DMS53 treated with DMSO at 0.1 percent for 48 hours (cell line): ENCODE measurements around the gene ZNF324.
"Not testable (repeated sequence)": the region's sequence is repeated elsewhere in the genome, so short reads cannot be mapped to it uniquely, and the experiment has no call there.

Source experiments
- DNase-seq: peaks from one replicate; lab custom pipeline; 2025; ENCODE audit not compliant: unreplicated experiment; lab: John Stamatoyannopoulos, UW

Gene ZNF324

DNA sequence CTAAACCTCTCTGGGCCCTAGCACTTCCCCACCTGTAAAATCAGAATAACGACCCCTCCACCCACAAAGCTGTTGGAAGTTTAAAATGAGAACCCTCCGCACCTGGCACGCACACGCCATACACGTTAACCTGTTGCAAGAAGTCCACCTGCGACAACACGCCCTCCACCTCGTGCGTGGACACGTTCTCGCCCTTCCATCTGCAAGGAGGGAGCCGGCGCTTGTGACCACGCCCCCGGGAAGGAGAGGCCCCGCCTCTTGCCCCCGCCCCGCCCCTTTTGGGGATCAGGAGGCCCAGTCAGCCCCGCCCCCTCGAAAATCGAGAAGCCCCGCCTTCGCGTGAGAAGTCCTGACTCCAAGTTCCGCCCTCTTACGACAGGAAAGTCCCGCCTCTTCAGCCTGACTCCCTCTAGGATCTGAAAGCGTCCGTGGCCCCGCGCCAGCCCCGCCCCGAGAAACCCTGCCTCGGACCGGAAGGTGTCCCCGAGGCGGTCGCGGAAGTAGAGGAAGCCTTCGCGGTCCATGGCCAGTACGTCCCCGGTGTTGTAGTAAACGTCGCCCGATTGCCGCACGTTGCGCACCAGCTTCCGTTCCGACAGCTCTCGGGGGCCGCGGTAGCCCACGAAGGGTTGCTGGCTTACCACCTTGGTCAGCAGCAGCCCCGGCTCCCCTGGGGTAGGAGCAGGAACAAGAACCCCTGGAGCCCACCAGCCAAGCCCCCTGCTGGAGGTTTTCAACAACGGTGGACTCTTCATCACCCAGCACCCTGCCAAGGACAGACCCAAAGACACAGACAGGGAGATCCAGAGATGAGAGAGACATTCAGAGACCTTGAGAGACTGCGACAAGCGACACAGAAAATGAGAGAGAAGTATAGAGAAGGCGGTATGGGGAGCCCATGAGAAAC, 32.4 kb downstream of the ZNF324 start:
- peak; percentile 95 for DNase-seq

DNA sequence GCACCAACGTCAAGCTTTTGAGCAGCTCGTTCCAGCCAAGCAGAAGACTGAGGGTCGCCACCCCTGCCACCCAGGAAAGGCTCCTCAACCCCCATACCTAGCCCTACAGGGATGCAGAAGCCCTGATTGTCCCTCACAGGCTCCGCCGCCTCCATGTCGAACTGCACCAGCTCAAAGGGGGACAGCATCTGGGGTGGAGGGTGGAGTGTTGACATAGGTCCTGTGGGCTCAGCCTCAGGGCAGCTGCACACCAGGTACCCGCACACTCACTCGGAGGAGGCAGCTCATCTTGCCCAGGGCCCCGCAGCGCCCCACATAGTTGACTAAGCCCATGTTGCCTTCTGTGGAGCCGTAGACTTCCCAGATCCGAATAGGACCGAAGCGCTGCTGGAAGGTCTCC, 33.4 kb downstream of the ZNF324 start:
- DNase-seq = no peak

DNA sequence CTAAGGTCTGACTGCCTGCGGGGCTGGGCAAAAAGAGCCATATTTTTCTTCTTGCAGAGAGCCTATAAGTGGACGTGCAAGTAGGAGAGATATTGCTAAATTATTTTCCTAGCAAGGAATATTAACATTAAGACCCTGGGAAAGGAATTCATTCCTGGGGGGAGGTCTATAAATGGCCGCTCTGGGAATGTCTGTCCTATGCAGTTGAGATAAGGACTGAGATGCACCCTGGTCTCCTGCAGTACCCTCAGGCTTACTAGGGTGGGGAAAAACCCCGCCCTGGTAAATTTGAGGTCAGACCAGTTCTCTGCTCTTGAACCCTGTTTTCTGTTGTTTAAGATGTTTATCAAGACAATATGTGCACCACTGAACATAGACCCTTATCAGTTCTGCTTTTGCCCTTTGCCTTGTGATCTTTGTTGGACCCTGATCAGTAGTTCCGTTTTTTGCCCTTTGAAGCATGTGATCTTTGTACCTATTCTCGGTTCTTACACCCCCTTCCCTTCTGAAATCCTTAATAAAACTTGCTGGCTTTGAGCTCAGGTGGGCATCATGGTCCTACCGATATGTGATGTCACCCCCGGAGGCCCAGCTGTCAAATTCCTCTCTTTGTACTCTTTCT, 40.8 kb downstream of the ZNF324 start:
- DNase-seq = not testable (repeated sequence)

DNA sequence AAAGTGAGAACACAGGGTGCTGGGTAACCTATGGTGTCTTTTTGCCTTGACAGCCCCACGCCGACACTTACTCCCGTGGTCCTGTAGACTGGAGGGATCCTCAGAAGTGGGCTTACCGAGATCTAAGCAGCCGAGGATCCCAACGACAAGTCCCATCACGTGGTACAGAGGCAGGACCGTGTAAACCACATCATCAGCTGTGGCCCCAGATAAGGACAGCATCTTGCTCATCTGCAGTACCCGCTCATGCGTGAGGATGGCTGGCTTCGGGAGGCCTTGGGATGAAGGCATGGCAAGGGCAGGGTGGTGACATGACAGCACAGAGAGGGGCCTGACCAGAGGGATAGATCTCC, 42.8 kb downstream of the ZNF324 start:
- no peak for DNase-seq

DNA sequence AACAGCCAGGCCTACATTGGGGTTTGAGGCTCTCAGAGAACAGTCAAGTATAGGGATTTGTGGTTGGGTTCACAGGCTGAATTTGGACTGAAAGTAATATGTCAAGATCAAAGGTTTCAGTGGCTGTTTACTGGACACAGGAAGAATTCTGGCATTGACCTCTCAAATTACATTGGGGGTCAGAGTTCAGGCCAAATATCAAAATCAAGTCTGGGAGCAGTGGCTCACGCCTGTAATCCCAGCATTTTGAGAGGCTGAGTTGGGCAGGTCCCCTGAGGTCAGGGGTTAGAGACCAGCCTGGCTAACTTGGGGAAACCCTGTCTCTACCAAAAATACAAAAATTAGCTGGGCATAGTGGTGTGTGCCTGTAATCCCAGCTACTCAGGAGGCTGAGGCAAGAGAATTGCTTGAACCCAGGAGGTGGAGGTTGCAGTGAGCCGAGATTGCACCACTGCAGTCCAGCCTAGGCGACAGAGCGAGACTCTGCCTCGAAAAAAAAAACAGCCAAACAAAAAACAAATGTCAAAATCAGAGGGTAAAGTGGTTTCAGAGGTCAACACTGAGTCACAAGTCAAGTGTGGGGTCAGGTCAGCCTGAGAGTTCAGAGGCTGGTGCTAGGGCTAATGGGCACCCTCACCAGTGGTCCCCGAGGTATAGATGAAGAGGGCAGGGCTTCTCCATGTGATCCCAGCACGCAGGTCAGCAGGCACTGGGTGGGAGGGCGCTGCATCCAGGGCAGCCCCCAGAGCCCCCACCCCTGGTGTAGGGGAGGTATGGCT, 43.4 kb downstream of the ZNF324 start:
- DNase-seq = no peak

DNA sequence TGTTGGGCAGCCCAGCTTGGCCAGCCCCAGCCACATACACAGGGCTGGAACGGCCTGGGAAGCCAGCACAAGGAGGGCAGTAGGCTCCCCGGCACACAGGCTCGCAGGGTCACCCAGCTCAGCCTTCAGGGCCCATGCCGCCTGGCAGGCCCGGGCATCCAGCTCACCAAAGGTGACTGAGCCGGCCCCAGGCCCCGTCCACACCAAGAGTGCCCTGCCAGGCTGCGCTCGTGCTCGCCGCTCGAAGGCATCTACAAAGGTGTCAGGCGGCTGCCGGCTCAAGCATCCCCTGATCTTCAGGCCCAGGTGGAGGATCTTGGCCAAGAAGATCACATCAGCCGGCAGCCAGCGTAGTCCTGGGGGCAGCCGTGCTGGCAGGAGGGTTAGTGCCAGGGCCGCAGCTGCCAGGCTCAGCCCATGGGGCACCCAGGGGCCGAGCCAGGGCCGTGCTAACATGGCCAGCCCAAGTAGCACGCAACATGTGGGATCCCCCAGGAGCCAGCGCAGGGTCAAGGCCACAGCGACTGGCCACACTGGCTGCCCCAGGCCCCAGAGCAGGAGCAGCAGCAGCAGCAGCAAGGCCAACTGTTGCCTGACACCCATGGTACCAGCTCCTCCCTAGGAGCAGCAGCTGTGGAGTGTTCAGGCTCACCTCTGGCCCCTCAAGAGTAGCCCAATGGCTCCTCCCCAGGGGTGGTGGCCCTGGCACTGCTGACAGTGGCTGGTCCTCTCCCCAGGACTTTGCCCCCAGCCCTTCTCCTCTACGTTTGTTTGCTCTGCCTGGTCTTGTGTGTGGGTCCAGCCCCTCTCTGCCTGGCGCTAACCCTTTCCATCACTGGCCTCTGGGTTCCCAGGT, 44.7 kb downstream of the ZNF324 start, which contains the start of gene SLC27A5:
Gene SLC27A5 (minus strand): TSS at position 640 of the 856 bp plus-strand sequence. CDS start 37 bp downstream, at position 603.
- no peak for DNase-seq

DNA sequence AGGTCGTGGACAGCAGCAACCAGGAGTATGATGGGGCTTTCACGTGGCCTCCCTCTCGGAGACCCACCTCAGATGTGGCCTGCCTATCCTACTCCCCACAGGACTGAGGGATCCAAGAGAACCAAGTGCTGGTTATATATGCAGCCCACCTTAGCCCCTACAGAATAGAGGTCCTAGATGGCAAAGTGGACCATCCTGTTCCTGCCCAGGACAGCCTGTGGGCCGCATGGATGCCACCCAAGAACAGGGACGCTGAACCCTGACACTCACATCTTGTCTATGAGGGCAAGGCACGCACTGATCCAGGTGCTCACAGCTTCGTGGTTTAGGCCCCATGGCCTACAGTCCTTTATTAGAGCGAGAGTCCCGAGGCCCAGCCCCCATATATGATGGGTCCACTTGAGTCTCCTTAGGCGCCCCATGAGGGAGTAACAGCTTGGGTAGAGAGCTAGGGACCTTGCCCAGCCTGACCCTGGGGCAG, 46.4 kb downstream of the ZNF324 start:
- no peak for DNase-seq

DNA sequence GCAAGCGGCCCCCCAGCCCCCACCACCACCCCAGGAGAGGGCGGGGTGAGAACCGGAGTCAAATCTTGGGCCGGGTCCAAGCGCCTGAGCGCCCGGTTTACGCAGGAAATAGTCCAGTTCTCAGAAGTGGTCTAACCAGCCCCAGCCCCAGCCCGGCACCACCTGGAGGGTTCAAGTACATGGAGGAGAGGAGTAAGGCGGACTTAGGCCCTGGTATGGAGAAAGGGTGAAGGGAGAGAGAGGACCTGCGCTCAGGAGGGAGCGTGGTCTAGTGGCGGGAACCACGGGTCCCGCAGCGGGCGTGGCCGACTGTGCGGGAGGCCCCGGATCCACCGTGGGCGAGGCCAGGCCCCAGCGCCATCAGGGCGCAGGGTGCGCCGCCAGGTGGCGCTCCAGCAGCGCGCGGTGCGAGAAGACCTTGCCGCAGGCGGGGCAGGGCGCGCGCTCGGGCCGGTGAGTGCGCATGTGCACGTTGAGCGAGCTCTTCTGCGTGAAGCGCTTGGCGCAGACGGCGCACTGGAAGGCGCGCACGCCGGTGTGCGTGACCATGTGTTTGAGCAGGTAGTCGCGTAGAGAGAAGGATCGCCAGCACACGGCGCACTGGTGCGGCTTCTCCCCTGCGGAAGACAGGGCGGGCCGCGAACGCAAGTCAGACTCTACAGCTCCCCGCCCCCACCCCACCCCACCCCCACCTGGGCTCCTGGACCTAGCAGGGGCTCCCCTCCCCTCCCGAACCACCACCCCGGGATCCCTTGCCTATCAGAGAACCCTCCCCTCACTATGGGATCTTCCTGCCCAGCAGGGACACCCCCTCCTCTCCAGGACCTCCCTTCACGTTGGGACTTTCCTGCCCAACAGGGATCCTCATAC, 47.0 kb downstream of the ZNF324 start:
- peak; percentile 96 for DNase-seq

DNA sequence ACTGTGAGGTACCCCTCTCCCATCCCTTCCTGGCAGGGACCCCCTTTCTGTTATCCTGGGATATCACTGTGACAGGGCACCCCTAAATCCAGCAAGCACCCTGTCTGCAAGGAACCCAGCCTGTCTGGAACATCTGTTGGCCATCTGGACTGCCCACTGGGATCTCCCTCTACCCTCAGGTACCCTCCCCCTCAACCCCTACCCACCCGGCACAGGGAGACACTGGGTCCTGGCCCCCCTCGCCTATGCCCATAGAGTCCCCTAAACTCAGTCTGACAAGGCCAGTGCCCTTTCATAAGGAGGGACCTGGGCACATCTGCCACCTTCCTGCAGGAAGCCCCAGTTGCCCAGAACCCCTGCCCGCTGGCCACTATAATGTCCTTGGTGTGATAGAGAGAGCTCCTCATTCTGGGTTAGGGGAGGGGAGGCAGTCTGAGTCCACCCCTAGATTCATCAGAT, 47.7 kb downstream of the ZNF324 start:
- DNase-seq = no peak

DNA sequence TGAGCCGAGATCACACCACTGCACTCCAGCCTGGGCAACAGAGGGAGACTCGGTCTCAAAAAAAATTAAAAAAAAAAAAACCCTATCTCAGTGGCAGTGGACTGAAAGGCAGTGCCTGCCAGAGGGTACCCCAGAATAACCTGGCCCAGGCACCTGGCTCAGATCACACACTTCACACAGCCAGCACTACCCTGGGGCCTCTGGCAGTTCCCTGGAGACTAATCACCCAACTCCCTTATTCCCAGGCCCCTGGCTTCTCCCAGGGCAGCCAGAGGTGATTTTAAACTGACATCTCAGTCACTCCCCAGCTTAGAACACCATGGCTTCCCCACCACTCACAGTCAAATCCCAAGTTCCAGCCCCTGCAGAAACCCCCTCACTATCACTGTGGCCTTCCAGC, 48.4 kb downstream of the ZNF324 start:
- no peak for DNase-seq

DNA sequence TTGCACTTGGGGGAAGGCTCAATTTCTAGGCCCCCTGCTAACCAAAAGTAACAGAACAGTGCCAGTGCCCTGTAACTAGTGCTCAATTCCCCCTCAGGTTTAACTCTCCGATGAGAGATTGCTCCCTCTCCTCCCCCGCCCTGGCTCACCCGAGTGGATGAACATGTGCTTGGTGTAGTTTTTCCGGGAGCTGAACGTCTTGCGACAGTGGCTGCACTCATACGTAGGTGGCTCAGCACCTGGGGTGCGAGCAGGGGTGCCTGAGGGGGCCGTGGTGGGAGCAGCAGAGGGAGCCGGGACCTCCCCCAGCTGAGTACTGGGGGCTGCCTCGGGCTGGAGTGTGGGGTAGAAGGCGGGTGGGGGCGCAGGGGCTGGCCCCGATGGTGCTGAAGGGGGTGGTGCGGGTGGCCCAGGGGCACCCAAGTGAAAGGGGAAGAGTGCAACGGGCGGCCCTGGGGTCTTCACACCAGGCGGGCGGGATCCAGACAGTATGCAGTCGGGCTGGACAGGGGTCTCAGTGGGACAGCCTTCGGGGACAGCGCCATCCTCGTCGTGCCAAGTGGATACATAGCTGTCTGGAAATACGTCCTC, 49.5 kb downstream of the ZNF324 start:
- DNase-seq = no peak

DNA sequence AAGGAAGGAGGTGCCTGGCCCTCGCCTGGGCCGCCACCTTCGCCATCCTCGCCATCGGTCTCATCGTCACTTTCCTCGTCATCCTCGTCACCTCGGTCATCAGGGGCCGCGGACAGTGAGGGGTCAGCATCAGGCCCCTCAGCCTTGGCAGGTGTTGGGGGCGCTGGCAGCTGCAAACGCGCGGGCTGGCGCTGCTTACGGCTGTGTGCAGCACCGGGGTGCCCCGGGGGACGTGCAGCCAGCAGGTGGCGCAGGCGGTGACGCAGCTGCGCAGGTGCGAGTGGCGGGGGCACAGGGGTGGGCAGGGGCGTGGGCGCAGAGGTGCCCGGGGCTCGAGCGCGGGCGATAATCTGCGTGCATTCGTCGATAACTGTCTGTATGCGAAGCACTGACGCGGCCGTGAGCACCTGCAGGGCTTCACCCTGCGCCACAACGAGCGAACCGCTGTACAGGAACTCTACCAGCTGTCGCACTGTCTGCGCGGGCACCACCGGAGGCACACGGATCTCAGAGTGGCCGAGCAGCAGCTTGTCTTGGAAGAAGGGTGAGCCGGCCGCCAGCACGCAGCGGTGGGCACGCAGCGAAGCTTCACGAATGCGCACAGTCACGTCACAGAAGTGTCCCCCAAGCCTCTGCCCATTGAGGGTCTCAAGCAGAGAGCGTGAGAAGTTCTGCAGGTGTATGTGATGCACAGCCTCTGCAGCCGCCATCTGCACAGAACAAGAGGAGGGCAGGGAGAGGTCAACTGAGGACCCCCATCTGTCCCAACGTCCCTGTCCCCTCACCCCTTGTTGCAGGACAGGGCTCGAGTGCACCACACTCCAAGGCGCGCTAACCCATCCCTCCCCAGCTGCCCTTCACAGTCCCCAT, 50.3 kb downstream of the ZNF324 start:
- DNase-seq = no peak

DNA sequence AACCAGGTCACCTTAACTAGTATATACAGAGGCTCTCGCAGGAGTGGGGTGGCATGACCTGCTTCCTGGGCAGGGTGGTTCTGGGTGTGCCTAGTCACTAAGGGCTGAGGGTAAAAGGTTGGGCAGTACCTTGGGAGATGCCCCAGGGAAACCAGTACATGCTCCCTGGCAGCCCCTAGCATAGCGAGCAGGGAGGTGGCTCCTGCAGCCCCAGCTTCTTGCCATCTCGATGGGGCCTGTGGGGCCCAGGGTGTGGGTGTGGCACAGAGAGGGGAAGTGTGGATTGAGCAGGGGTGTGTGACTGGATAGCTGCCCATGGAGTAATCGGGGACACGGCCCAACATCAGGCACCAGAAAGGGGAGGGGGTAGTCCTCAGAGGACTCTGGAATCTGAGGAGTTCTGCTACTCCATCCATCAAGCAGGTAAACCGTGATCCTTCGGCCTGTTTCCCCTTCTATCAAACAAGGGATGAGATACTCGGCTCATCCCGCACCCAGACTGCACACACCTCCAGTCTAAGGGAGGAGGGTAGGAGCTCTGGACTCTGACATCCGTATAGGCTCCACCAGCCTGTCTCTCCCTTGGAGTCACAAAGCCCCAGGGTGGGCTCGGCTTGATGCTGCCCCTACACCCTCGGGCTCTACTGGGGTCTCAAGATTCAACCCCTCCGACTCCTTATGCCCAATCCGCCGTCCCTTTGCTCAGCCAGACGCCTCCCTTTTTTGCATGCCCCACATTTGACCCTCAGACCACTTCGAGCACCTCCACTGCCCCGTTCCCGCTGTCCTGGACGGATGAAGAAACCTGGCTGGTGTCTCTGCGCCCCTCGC, 51.6 kb downstream of the ZNF324 start:
- no peak for DNase-seq

DNA sequence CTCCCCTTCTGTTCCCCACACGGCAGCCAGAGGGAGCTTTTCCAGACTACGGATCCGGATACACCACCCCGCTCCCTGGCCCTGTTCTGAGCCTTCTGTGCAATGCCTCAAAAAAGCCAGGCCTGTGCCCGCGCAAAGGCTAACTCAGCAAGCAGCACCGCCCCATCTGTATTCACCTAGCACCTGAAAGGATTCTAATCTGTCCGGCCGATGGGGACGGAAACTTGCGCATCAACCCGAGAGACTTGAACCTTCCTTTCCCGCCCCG, 52.1 kb downstream of the ZNF324 start:
- DNase-seq = peak; percentile 52

DNA sequence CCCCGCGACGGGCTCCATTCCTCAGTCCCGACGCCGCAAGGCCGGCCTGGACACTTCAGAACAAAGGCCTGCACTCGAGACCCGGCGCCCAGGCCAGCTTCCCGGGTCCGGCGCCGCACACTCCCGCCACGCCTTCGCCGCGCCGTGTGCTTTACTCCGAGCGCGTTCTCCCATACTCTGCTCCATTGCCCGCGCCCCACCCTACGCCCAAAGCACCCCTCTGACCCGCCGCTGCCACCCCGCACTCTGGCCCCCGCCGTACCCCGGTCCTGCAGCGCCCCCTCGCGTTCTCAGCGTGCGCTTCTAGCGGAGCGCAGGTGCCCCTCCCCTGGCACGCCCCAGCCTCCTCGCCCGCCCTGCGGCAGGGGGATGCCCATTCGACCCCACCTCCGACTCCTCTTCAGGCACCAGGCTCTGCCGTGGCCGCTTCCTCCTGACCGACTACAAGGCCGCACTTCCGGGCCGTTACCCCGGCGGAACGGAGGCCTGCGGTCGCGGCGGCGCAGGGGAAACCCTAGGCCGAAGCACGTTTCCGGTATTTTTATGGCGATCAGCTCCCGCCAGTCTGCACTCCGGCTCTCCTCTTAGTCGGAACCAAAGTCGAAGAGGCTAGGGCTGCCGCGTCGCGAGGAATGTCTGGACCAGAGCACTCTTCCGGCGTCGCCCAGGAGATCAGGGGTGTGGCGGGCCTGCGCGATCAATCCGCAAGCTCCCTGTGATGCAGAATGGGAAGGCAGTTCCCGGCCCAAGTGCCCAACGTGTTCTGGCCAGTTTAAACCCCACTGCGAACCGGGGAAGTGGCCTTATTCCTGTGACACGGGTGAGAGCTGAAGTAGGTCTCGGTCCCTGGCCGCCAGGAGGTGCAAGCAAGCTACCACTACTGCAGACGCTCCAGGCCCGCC, 52.7 kb downstream of the ZNF324 start, which contains the start of gene ZBTB45:
Gene ZBTB45 (minus strand): TSS at position 456 of the 902 bp plus-strand sequence. CDS start 2,137 bp downstream, outside the sequence.
- peak; percentile 89 for DNase-seq

DNA sequence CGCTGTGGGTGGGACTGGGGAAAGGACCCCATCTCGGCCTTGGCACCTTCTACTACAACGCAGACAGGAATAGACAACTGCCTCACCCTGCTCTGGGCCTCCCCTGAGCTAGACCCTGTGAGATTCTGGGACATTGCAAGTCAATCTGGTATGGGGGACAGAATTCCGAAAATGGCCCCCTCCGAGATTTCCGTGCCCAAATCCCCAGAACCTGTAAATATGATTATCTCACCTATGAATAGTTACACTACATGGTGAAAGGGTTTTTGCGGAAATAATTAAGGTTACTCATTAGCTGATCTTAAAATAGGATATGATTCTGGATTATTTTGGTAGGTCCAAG, 53.3 kb downstream of the ZNF324 start:
- DNase-seq = no peak

DNA sequence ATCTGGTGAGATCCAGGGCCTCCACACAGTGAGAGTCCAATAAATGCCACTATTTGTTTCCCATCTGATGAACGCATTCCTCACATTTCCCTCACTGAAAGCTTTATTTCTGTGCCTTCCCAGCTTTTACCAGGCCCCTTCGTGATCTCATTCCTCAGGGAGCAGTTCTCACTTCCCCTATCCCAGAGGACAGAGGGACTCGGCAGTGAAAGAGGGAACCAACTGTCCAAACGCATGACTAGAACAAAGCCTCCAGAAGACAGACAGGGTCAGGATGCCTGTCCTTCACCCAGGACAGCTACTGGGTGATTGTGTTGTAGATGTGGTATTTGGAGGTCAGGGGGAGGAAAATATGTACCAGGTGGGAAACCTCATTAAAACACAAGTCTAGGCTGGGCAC, 54.8 kb downstream of the ZNF324 start:
- no peak for DNase-seq
